ENCODE results near the gene SUPT16H.
A peak's percentile ranks its signal among the peaks of the same experiment; 100 is the strongest.

The SUPT16H gene

DNA sequence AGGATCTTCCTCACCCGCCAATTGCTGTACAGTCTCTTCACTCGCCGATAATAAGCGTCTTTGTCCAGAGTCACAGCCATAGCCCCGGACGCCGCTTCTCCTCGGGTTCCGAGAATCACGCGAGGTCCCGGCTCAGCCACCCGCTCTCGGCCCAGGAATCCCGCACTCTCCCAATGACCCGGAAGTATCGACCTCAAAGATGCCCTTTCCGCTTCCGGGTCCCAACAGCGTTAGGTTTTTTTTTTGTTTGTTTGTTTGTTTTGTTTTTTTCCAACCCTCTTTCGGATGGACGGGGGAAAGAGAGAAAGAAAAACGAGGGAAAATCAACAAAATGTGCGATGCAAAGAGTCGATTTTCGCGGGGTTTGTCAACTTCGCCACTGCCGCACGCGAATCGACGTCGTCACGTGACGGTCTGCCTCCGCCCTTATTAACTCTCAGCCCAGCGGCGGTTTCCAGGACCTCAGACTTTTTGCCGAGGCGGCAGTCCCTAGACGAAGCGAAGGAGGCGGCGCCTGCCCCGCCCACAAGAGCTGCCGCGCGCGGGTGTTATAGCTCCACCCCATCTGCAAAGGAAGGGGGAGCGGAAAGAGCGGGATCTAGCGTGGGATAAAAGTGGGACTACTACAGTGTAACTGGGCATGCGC, at the start of gene SUPT16H:
SUPT16H (minus strand) TSS at position 172 of the 646 bp plus-strand sequence; CDS start at position 80, 92 bp downstream.
- peaks cover 19% of the 10 kb centered on the region for H3K36me3 ChIP-seq (replicated peaks)
- peak within 1 kb of the TSS; percentile 93 for H3K4me3 ChIP-seq (ENCODE audit: low read depth, low read length)
- peak; percentile 94 for DNase-seq
- H3K27ac ChIP-seq, result peak within 1 kb of the TSS; percentile 98
- TF ChIP-seq, protein P1, sequence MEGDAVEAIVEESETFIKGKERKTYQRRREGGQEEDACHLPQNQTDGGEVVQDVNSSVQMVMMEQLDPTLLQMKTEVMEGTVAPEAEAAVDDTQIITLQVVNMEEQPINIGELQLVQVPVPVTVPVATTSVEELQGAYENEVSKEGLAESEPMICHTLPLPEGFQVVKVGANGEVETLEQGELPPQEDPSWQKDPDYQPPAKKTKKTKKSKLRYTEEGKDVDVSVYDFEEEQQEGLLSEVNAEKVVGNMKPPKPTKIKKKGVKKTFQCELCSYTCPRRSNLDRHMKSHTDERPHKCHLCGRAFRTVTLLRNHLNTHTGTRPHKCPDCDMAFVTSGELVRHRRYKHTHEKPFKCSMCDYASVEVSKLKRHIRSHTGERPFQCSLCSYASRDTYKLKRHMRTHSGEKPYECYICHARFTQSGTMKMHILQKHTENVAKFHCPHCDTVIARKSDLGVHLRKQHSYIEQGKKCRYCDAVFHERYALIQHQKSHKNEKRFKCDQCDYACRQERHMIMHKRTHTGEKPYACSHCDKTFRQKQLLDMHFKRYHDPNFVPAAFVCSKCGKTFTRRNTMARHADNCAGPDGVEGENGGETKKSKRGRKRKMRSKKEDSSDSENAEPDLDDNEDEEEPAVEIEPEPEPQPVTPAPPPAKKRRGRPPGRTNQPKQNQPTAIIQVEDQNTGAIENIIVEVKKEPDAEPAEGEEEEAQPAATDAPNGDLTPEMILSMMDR (IDR thresholded peaks at IDR 0.05; ENCODE audit: low read depth, low read length, missing control alignments), result no peak
- H3K27me3 ChIP-seq (replicated peaks), result no peaks in the 10 kb centered on the region
- in situ Hi-C loops (cut with HindIII; ENCODE audit: low pct_ligation_motif_present, low sequenced_read_pairs), result no loop called here

DNA sequence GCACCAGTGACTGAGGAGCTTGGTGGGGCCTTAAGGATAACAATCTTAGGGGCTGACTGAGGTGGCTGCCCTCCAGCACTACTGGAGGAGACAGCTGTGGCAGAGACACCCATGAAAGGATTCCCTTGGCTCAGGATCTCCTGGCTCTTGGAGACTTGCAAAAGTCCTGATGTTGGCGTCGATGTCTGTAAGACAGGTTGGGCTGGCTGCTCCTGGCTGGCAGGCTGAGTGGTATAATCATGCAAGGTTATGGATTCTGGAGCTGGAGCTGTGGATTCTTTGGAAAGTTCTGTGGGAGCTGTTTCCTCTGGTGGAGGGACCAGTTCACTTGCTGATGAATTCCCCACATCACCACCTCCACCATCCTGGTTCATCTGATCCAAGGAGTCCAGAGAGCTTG, 47.3 kb upstream of the SUPT16H start:
- H3K27me3 ChIP-seq (replicated peaks), result no peaks in the 10 kb centered on the region
- in situ Hi-C loops (cut with HindIII; ENCODE audit: low pct_ligation_motif_present, low sequenced_read_pairs), result no loop called here
- H3K27ac ChIP-seq, result no peak overlapping the region
- DNase-seq, result no peak
- H3K4me3 ChIP-seq (ENCODE audit: low read depth, low read length), result no peak overlapping the region
- TF ChIP-seq, protein P1 (IDR thresholded peaks at IDR 0.05; ENCODE audit: low read depth, low read length, missing control alignments), result no peak
- H3K36me3 ChIP-seq (replicated peaks), result peaks cover 38% of the 10 kb centered on the region

DNA sequence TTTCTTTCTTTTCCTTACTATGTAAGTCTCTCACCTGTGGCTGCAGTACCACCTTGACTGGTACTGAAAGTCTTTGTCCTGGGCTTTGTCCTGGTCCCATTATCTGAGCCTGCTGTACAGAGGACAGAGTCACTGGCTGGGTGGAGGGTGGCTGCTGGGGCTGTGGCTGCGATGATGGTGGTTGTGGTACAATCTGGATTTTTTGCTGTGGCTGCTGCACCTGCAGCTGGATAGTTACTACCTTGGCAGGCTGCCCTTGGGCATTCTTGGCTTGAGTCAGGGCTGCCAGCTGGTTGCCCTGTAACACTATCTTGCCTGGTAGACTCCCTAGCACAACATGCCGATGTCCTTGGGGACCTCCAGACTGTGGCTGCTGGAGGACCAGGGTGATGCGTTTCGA, 45.1 kb upstream of the SUPT16H start:
- no peak for DNase-seq
- TF ChIP-seq, protein P1 (IDR thresholded peaks at IDR 0.05; ENCODE audit: low read depth, low read length, missing control alignments), result no peak
- H3K27ac ChIP-seq, result no peak overlapping the region
- in situ Hi-C loops (cut with HindIII; ENCODE audit: low pct_ligation_motif_present, low sequenced_read_pairs), result no loop called here
- peaks cover 55% of the 10 kb centered on the region for H3K36me3 ChIP-seq (replicated peaks)
- H3K27me3 ChIP-seq (replicated peaks), result no peaks in the 10 kb centered on the region
- H3K4me3 ChIP-seq (ENCODE audit: low read depth, low read length), result no peak overlapping the region

DNA sequence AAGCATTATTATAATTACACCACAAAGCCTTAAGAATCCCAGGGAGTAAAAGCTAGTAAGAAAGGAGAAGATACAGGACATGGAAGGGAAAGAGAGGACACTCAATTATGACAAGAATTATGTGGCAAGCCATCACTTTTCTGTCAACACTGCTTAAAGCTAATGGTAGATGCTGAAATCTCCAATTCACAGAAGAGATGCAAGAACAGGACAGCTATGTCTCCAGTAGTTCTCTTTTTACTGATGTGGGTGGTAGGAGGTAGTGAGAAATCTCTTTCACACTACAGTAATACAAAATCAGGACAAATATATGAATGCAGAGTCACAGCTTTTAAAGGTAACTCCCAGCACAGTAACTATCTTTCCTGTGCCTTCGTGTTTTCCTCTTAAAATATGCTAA, 42.9 kb upstream of the SUPT16H start:
- in situ Hi-C loops (cut with HindIII; ENCODE audit: low pct_ligation_motif_present, low sequenced_read_pairs), result no loop called here
- Histone ChIP-seq H3K36me3 (replicated peaks) (peaks cover 74% of the 10 kb centered on the region), H3K27me3 (replicated peaks) (no peaks in the 10 kb centered on the region), H3K4me3 (ENCODE audit: low read depth, low read length) (no peak overlapping the region), H3K27ac (no peak overlapping the region)
- TF ChIP-seq, protein P1 (IDR thresholded peaks at IDR 0.05; ENCODE audit: low read depth, low read length, missing control alignments), result no peak
- no peak for DNase-seq

DNA sequence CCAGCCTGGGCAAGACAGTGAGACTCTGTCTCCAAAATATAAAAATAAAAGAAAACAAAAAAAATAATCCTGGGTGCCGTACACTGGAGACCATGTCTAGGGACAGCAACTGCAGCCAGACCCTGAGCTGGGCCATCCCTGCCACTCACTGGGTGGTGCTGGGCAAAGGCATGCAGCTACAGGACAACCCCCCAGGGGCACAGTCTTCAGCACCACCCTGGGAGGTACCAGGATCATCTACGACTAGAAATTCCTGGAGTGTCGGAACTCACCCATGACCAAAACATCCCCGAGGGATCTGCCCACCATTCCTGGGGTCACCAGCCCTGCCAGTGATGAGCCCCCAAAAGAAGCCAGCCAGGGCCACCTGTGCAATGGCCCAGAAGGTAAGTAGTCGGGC, 35.7 kb upstream of the SUPT16H start:
- in situ Hi-C loops (cut with HindIII; ENCODE audit: low pct_ligation_motif_present, low sequenced_read_pairs), result no loop called here
- H3K4me3 ChIP-seq (ENCODE audit: low read depth, low read length), result no peak overlapping the region
- TF ChIP-seq, protein P1 (IDR thresholded peaks at IDR 0.05; ENCODE audit: low read depth, low read length, missing control alignments), result no peak
- peaks cover 58% of the 10 kb centered on the region for H3K36me3 ChIP-seq (replicated peaks)
- H3K27ac ChIP-seq, result no peak overlapping the region
- H3K27me3 ChIP-seq (replicated peaks), result no peaks in the 10 kb centered on the region
- DNase-seq, result no peak

DNA sequence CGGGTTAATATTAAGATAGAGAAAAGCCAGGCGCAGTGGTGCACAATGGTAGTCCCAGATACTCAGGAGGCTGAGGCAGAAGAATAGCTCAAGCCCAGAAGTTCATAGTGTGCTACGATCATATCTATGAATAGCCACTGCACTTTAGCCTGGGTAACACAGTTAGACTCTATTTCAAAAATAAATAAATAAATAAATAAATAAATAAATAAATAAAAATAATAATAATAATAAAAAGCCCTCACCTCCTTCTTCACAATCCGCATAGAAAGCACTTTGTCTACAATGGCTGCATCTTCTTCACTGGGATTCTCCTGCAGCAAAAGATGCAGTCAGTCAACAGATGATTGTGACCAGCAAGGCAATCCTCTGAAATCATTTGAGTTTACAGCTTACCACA, 31.5 kb upstream of the SUPT16H start:
- in situ Hi-C loops (cut with HindIII; ENCODE audit: low pct_ligation_motif_present, low sequenced_read_pairs), result no loop called here
- TF ChIP-seq, protein P1 (IDR thresholded peaks at IDR 0.05; ENCODE audit: low read depth, low read length, missing control alignments), result no peak
- peaks cover 65% of the 10 kb centered on the region for H3K36me3 ChIP-seq (replicated peaks)
- no peaks in the 10 kb centered on the region for H3K27me3 ChIP-seq (replicated peaks)
- no peak for DNase-seq
- H3K27ac ChIP-seq, result no peak overlapping the region
- no peak overlapping the region for H3K4me3 ChIP-seq (ENCODE audit: low read depth, low read length)
